ENCODE results near the gene DMRTC2. TPM values are rescaled to one million over a fixed set of nuclear protein-coding genes. Genes with fewer than 3 reads are reported as not detected.
A peak's percentile ranks its signal among the peaks of the same experiment; 100 is the strongest.

DMRTC2 gene
- total RNA-seq (not detected), polyA plus RNA-seq (under 1 TPM in 1 of 2 donors, not detected in 1; 0.03 TPM)
- long read RNA-seq, donor 1, result 0 reads
- long read RNA-seq, donor 2, result 0 reads
- long read RNA-seq, donor 3, result 0 reads
- long read RNA-seq, donor 4, result 0 reads
- long read RNA-seq, donor 5, result 0 reads

DNA sequence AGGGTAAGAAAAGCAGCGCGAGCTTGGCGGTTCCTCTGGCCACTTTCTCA is at the start of gene DMRTC2:
TSS of gene DMRTC2 (plus strand) at position 42 of the 50 bp plus-strand sequence. CDS start 2,387 bp downstream, outside the sequence.
- Histone ChIP-seq H3K36me3 (ENCODE audit: control insufficient read depth in 4 of 4, insufficient read depth in 4 of 4, low read length in 4 of 4) (no peaks in the 10 kb centered on the region), H3K9me3 (ENCODE audit: control insufficient read depth in 4 of 4, insufficient read depth in 3 of 4, low read length in 3 of 4) (peaks cover 0 to 3% (median 0%) of the 10 kb centered on the region in 4 donors), H3K9ac (ENCODE audit: insufficient read depth in 1 of 2, low read length in 2 of 2) (no peak within 1 kb of the TSS), H3K27me3 (ENCODE audit: control insufficient read depth in 3 of 3, insufficient read depth in 3 of 3, low read length in 2 of 3) (peaks cover 0 to 5% (median 0%) of the 10 kb centered on the region in 3 donors), H3K4me3 (no peak within 1 kb of the TSS), H3K4me1 (ENCODE audit: control insufficient read depth in 5 of 5, insufficient read depth in 5 of 5, low read length in 5 of 5) (no peaks in the 10 kb centered on the region), H3K27ac (ENCODE audit: low read depth in 1 of 2, low read length in 1 of 2) (no peak within 1 kb of the TSS)
- no peak for DNase-seq
- ATAC-seq (ENCODE audit: insufficient read depth, low FRiP score), result no peak
- TF ChIP-seq, protein P1, sequence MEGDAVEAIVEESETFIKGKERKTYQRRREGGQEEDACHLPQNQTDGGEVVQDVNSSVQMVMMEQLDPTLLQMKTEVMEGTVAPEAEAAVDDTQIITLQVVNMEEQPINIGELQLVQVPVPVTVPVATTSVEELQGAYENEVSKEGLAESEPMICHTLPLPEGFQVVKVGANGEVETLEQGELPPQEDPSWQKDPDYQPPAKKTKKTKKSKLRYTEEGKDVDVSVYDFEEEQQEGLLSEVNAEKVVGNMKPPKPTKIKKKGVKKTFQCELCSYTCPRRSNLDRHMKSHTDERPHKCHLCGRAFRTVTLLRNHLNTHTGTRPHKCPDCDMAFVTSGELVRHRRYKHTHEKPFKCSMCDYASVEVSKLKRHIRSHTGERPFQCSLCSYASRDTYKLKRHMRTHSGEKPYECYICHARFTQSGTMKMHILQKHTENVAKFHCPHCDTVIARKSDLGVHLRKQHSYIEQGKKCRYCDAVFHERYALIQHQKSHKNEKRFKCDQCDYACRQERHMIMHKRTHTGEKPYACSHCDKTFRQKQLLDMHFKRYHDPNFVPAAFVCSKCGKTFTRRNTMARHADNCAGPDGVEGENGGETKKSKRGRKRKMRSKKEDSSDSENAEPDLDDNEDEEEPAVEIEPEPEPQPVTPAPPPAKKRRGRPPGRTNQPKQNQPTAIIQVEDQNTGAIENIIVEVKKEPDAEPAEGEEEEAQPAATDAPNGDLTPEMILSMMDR (IDR thresholded peaks at IDR 0.05; ENCODE audit: control extremely low read depth, extremely low read depth), result no peak
- 93 to 94% methylated on average over 3 of the region's 3 CpGs for WGBS, 2 donors

DNA sequence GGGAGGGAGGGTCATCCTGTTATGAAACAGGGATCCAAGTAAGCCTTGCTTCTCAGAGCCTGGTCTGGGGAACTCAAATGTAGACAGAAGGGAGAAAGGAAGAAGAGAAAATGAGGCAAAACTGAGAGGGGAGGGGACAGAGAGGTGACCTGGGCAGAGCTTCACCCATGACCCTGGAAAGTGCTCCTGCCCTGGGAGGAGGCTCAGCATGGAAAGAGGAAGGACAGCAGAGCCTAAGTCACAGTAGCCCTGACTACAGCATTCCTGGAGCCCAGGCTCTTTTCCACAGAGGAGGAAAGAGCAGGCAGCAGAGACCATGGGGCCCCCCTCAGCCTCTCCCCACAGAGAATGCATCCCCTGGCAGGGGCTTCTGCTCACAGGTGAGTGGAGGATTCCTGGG is 48.5 kb upstream of the DMRTC2 start, which contains the start of gene CEACAM3:
TSS of gene CEACAM3 (plus strand) at position 226 of the 400 bp plus-strand sequence. CDS start at position 317, 91 bp downstream.
- ATAC-seq (ENCODE audit: insufficient read depth, low FRiP score), result no peak
- no peak within 1 kb of the TSS for H3K4me3 ChIP-seq
- TF ChIP-seq, protein P1 (IDR thresholded peaks at IDR 0.05; ENCODE audit: control extremely low read depth, extremely low read depth), result no peak
- no peak for DNase-seq
- no peaks in the 10 kb centered on the region for H3K9me3 ChIP-seq (ENCODE audit: control insufficient read depth in 4 of 4, insufficient read depth in 3 of 4, low read length in 3 of 4)
- peaks cover 0 to 4% (median 0%) of the 10 kb centered on the region in 5 donors for H3K4me1 ChIP-seq (ENCODE audit: control insufficient read depth in 5 of 5, insufficient read depth in 5 of 5, low read length in 5 of 5)
- no peaks in the 10 kb centered on the region for H3K36me3 ChIP-seq (ENCODE audit: control insufficient read depth in 4 of 4, insufficient read depth in 4 of 4, low read length in 4 of 4)
- no peak within 1 kb of the TSS for H3K9ac ChIP-seq (ENCODE audit: insufficient read depth in 1 of 2, low read length in 2 of 2)
- H3K27ac ChIP-seq (ENCODE audit: low read depth in 1 of 2, low read length in 1 of 2), result peak within 1 kb of the TSS in 1 of 2 donors; percentile 9
- H3K27me3 ChIP-seq (ENCODE audit: control insufficient read depth in 3 of 3, insufficient read depth in 3 of 3, low read length in 2 of 3), result no peaks in the 10 kb centered on the region

DNA sequence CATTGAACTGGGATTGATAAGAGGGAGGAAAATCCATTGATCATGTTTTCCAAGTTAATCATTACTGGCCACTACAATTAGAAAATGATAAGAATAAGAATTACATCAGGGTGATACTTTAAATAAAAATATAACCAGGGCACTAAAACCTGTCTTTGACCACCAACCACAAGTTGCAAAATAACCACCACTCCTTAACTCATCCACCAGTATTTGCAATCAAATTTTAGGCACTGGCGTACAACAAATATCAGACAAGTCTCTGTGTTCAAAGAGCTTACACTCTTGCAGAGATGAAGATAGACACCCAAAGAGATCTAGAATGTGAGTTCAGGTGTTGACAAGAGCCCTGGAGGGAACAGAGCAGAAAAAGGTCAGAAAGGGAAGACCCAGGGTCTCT is 47.9 kb upstream of the DMRTC2 start:
- TF ChIP-seq, protein P1 (IDR thresholded peaks at IDR 0.05; ENCODE audit: control extremely low read depth, extremely low read depth), result no peak
- H3K27me3 ChIP-seq (ENCODE audit: control insufficient read depth in 3 of 3, insufficient read depth in 3 of 3, low read length in 2 of 3), result no peaks in the 10 kb centered on the region
- no peak overlapping the region for H3K9ac ChIP-seq (ENCODE audit: insufficient read depth in 1 of 2, low read length in 2 of 2)
- no peaks in the 10 kb centered on the region for H3K36me3 ChIP-seq (ENCODE audit: control insufficient read depth in 4 of 4, insufficient read depth in 4 of 4, low read length in 4 of 4)
- H3K4me3 ChIP-seq, result no peak overlapping the region
- ATAC-seq (ENCODE audit: insufficient read depth, low FRiP score), result no peak
- 49 to 86% methylated on average over 1 of the region's 1 CpG for WGBS, 2 donors
- no peak overlapping the region for H3K27ac ChIP-seq (ENCODE audit: low read depth in 1 of 2, low read length in 1 of 2)
- no peak for DNase-seq
- H3K4me1 ChIP-seq (ENCODE audit: control insufficient read depth in 5 of 5, insufficient read depth in 5 of 5, low read length in 5 of 5), result peaks cover 0 to 4% (median 0%) of the 10 kb centered on the region in 5 donors
- H3K9me3 ChIP-seq (ENCODE audit: control insufficient read depth in 4 of 4, insufficient read depth in 3 of 4, low read length in 3 of 4), result no peaks in the 10 kb centered on the region

DNA sequence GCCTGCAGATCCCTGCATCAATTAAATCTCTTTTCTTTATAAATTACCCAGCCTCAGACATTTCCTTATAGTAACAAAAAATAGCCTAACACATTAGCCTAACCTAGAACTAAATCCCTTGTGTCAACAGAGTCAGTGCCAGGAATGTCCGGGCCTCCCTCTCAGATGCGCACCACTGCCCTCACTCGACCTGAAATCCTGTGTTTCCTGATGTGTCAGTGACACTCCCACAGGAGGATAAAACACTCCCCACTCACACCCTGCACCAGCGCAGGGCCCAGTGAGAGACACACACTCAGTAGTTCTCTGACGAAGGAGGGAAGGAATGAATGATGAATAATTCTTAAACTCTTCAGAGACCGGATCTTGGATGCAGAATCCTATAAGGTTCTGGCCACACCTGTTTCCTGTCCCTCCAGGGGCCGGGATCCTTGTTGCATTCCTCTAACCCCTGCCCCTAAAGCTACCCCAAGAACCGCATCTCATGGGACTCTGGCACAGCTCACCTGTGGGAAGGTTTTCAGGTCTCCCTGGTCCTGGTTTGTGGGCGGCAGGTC is 45.3 kb upstream of the DMRTC2 start:
- Histone ChIP-seq H3K9me3 (ENCODE audit: control insufficient read depth in 4 of 4, insufficient read depth in 3 of 4, low read length in 3 of 4) (no peaks in the 10 kb centered on the region), H3K4me1 (ENCODE audit: control insufficient read depth in 5 of 5, insufficient read depth in 5 of 5, low read length in 5 of 5) (peaks cover 0 to 2% (median 0%) of the 10 kb centered on the region in 5 donors), H3K27me3 (ENCODE audit: control insufficient read depth in 3 of 3, insufficient read depth in 3 of 3, low read length in 2 of 3) (no peaks in the 10 kb centered on the region), H3K36me3 (ENCODE audit: control insufficient read depth in 4 of 4, insufficient read depth in 4 of 4, low read length in 4 of 4) (no peaks in the 10 kb centered on the region), H3K4me3 (no peak overlapping the region), H3K27ac (ENCODE audit: low read depth in 1 of 2, low read length in 1 of 2) (no peak overlapping the region), H3K9ac (ENCODE audit: insufficient read depth in 1 of 2, low read length in 2 of 2) (no peak overlapping the region)
- DNase-seq (no peak), ATAC-seq (ENCODE audit: insufficient read depth, low FRiP score) (no peak)
- TF ChIP-seq, protein P1 (IDR thresholded peaks at IDR 0.05; ENCODE audit: control extremely low read depth, extremely low read depth), result no peak
- WGBS, 2 donors, result 60 to 74% methylated on average over 9 of the region's 9 CpGs
